Amygdala (tissue), 56 donors: ENCODE measurements around the gene VAMP5.
"Not testable (repeated sequence)": the region's sequence is repeated elsewhere in the genome, so short reads cannot be mapped to it uniquely, and the experiment has no call there.

Experiments
- DNase-seq, 56 donors: peaks; one replicate each; lab custom pipeline; 2025; lab: John Stamatoyannopoulos, UW

VAMP5 gene

DNA sequence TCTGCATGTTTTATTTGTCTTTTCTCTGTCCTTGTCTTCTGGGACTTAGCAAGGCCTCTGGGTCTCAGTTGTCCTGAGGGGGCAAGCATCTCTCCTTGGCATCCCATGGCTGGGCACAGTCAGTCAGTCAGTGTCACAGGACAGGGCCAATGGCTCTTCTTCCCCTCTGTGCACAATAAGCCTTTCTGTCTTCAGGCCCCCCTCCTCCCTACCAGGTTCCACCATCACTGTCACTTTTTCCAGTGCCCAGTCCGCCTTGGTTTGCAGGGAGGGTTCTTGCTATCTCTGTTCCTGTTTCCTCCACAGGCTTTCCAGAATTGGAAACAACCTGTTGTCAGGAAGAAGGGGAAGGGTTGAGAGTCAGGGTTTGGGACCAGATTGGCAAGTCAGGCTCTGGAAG, 1.7 kb upstream of the VAMP5 start:
- peak in 6 of 56 donors; percentile 19 to 27 (median 26) for DNase-seq

GRCh38 chr2:85583667-85584353, 421 bp upstream of the VAMP5 start:
- DNase-seq: no peak

DNA sequence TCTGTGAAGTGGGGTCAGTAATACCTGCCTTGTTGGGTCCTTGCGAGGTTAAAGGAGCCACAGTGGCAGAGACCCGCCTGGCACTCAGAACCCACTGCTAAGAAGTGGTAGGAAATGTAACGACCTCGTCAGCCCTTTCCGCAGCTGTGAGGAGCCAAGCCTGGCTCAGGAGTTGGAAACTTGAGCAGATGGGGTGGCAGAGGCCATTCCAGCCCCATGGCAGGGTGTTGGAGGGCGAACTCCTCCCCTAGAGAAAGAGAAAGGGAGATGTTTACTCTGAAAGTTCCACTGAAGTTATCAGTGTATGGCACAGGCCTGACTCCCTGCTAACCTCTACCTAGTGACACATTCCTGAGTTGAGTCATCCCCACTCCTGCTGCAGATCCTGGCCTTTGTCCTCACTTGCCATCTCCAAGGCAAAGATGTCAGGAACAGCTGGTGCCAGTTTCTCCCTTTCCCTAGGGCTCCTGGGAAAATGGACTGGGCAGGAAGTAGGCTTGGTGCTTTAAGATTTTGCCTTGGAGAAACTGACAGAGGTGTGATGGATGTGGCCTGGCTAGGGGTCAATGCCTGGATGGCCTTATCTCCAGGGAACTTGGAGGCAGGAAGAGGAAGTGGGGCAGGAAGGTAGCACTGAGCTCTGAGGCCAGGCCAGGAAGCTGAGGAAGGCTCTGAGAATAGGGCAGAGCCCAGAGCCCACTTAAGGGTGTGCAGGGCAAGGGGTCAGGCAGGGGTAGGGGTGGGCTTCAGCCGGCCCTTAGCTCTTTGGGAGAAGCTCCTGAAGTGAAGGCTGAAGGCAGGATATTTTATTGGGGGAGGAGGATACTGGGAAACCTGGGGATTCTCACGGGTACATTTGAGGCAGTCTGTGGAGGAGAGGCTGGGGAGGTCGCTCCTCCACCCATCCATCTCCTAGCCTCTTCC, 888 bp downstream of the VAMP5 start:
- no peak for DNase-seq

- DNase-seq: no peak
These were observed 1.5 kb downstream of the VAMP5 start for GRCh38 chr2:85585781-85586105.

DNA sequence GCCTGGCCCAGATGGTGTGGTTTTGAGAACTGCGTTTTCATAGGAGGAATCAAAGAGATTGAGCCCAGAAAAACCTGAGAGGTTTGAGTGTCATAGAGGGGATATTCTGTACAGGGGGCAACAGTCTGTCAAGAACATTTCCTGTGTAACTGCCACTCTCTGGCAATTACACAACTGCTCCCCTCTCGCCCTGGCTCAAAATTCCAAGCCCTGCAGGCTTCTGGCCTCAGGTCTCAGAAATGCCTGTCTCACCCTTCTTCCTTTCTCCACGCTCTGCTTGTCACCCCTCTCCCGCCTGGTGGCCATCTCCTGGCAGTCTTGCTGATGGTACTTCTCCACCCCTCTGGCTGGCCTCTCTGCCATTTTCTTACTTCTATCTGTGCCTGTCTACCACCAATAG, 4.0 kb downstream of the VAMP5 start:
- no peak for DNase-seq

DNA sequence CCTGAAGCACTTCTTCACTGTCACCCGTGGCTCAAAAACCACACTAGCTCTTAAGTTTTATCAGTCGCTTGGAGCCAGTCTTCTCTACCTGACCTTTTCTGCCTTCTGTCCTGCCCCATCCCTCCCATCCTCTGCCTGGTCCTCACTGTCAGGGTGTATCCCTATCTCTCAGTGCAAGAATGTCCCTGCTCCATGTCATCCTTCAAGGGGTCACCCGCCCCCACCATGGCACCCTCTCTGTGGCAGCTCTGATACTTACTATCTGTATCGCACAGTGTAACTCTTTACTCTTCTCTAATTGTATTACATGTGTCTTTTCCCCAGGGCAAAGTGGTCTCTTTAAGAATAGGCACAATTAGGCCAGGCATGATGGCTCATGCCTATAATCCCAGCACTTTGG, 4.4 kb downstream of the VAMP5 start:
- DNase-seq: no peak

DNA sequence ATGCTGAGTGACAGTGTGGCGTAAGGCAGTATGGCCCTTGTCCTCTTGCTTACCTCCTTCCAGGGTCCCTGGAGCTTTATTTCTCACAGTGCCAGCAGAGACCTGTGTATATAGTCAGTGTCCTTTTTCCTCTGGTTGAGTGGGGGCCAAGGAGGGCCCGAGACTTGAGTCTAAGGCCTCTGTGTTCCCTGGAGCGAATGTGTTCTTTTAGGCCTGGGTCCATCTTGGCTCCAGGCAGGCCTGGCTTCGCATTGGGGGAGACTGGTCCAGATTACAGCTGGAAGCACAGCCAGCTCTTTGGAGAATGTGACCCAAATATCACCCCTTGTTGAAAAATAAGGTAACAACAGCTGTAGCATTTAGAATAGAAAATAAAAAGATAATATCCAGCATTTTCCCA, 5.0 kb downstream of the VAMP5 start:
- peak in 3 of 56 donors; percentile 12 to 25 (median 18) for DNase-seq

DNA sequence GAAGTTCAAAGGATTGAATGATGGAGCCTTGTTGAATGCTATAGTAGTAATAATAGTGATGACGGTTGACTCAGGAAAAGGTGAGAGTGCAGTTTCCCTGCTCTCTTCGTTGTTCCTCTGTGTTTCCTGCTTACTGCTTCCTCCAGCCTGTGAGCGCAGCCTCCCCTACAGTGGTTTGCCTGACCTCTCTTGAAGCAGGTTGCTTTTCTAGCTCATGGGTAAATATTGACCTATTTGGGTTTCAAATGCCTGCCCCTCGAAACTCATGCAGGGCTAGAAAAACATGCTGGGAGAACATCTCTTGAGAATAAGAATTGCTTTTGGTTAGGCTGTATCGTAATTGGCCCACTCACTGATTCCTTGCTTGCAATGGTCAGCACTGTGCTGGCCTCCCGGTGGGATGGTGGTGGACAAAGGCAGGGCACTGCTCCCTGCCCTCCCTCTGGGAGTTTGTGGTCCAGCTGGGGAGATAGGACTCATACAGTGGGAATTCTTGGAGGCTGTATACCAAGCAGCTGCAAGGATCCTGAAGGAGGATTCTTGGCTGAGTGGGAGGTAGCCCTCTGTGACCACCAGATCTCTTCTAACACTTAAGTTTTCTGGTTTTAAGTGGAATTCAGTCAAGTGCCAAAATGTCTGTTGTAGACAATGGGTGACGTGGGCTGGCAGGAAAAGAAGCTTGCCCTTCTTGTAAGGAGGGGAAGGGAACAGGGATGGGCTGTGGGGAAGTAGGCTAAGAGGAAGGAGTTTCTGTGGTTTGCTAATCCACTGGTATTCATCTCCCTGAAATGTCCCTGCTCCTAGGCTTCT, 6.0 kb downstream of the VAMP5 start:
- peak in 2 of 56 donors; percentile 36 to 37 for DNase-seq

DNA sequence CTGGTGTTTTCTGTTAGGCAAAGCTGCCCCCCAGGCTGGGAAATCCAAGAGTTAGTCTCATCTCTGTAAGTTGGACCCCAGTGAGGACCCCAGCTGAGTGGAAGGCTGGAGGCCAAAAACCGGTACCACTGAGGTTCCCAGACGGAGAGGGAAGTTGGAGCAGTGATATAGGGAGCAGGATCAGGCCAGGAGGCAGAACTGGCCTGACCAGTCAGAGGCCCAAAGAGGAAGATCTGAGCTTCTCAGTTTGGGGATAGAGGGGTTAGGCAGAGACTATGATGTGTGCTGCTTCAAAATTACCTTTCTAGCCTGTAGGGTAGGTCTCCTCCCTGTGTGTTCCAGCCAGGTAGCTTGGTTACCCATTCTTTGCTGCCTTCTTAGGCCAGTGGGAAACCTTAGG, 6.7 kb downstream of the VAMP5 start:
- DNase-seq: no peak

DNA sequence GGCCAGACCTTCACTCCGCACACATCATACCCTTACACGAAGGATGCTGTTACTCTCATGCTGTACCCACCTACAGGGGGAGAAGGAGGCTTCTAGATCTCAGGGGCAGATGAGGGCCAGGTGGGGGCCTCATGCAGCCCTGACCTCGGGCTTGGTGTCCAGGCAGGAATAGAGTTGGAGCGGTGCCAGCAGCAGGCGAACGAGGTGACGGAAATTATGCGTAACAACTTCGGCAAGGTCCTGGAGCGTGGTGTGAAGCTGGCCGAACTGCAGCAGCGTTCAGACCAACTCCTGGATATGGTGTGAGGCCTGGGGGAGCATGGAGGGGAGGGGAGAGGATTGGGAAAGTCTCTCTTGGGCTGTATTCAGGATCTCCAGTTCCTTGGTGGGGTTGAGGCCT, 7.3 kb downstream of the VAMP5 start:
- DNase-seq: no peak

GRCh38 chr2:85592299-85592698, 8.1 kb downstream of the VAMP5 start:
- DNase-seq: not testable (repeated sequence)

- no peak for DNase-seq
These were observed 8.8 kb downstream of the VAMP5 start for GRCh38 chr2:85593023-85593422.

DNA sequence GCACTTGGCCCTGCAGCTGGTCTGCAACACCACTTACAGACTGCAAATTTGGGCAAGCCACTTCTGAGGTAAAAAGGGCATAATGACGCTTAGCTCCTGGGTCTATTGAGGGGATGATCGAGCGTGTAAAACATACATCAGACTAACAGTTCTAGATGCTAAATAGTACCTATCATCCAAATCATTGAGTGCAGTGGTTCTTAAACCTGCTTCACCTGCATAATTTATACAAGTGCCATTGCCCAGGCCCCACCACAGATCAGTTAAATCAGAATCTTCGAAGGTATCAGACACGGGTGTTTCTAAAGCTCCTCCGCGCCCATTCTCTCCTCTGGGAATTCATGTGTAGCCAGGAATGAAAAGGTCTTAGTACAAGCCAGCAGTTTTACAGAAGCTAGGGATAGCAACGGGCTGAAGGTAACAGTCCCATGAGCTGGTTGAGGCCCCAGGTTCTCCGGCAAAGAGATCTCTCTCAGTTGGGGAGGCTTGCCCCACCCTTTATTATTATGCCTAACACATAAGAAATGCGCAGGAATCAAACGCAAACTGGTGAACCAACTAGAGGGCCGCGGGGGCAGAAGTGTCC, 10.6 kb downstream of the VAMP5 start:
- DNase-seq: no peak

DNA sequence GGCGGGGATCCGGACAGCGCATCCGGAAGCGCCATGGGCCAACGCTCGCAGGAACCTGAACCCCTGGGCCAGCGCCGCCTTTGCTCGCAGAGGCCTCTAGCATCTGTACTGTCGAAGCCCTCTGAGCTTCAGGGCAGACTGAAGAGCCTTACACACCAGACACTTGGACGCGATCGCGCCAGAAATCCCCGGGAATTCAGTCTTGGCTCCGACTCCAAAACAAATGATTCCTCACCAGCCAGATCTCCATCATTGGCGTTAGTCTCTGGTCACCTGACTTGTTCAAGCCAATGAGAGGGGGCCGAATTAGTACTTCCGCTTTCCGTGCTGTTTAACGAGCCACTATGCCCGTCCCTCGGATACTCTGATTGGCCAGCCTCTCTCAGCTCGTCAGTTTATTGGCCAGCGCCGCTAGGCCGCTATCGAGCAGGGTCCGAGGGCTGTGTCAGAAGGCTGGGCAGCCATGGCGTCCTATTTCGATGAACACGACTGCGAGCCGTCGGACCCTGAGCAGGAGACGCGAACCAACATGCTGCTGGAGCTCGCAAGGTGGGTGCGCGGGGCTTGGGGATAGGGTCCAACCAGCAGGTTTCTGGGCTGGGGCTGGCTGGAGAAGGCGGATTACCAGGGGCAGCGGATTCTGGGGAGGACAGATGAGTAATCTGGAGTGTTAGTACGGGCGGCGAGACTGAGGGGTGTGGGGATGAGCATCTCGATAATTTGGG, 11.2 kb downstream of the VAMP5 start, which contains the start of gene RNF181:
Gene RNF181 (plus strand): TSS at position 445 of the 725 bp plus-strand sequence. CDS start 19 bp downstream, at position 464.
- DNase-seq: peak; percentile 67 to 100 (median 97)

- DNase-seq: no peak
These were observed 11.7 kb downstream of the VAMP5 start for GRCh38 chr2:85596026-85596333.

GRCh38 chr2:85596486-85597143, 12.4 kb downstream of the VAMP5 start:
- DNase-seq: no peak

- no peak for DNase-seq
These were observed 13.0 kb downstream of the VAMP5 start for GRCh38 chr2:85597241-85597640.

DNA sequence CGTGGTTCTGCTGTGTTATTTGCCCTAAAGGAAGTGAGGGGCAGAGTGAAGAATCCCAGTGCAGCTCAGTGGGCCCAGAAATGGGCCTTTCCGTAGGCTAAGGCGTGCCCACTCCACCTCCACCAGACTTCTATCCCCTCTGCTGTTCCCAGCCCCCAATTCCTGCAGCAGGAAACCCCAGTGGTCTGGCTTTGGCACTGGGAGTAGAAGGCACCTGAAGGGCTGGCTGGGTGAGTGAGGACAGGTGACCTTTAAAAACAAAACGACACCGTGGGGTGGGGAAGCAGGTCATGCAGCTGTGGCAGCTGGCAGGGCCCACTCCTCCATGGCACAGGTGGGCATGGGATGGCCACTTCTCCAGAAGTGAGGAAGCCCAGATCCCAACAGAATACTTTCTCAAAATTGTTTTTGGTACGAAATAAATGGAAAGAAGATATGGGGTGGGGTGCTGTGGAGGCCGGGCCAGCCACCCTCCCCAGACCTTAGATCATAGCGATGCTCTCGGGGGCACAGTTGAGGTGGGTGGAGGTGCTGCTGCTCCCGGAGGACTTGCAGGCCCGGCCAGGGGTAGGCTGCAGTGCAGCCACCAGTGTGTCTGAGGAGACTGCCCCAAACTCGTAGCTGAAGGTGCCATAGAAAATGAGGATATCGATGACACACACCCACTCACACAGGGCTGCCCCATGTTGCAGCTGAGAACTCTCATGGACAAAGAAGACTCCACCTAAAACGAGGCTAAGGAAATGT, 14.5 kb downstream of the VAMP5 start:
- DNase-seq: no peak
